Activated CD8-positive, alpha-beta memory T cell treated with anti-CD3 and anti-CD28 coated beads, Interleukin-2, amount 50 U/mL, for 24 hours (primary cell): ENCODE results near the gene SSR4.

Source experiments
- DNase-seq: peaks from one replicate; pipeline ENCODE4 v3.0.0-alpha.2; 2020; ENCODE audit errors: extremely low read depth

Gene SSR4

GRCh38 chrX:153829799-153830639 lies 35.6 kb downstream of the SSR4 start, which contains the start of gene PDZD4:
TSS of gene PDZD4 (minus strand) at chrX:153830544. CDS start at chrX:153830298, 246 bp downstream.
- no peak for DNase-seq

DNA sequence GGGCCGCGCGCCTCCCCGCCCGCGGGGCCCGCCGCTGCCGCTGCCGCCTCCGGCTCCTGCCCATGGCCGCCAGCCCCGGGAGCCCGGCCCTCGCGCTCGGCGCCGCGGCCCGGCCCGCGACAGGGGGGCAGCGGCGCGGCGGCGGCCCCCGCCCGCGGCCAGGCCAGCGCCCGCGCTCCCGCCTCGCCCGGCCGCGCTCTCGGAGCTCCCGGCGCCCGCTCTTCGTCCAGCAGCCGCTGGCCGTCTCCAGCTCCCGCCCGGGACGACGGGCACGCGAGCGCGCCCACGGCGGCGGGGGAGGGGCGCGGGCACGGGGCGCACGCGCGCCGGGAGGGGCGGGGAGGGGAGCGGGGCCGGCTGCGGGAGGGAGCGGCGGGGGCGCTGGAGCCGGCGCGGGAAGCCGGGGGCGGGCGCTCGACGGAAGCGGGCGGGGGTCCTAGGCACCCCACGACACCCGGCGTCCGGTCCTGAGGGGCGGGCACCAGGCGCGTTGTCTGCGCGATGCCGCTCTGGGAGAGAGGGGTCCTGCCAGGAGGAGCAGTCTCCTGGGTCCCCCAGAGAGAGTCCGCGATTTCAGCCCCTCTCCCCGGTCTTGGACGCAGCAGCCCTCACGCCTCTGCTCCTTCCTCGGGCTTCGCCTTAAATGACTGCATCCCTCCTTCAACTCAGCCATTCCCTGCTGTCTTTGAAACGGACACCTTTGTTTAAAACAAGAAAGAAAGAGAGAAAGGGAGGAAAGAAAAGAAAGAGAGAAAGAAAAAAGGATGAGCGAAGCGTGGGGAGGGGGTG lies 36.4 kb downstream of the SSR4 start:
- no peak for DNase-seq

DNA sequence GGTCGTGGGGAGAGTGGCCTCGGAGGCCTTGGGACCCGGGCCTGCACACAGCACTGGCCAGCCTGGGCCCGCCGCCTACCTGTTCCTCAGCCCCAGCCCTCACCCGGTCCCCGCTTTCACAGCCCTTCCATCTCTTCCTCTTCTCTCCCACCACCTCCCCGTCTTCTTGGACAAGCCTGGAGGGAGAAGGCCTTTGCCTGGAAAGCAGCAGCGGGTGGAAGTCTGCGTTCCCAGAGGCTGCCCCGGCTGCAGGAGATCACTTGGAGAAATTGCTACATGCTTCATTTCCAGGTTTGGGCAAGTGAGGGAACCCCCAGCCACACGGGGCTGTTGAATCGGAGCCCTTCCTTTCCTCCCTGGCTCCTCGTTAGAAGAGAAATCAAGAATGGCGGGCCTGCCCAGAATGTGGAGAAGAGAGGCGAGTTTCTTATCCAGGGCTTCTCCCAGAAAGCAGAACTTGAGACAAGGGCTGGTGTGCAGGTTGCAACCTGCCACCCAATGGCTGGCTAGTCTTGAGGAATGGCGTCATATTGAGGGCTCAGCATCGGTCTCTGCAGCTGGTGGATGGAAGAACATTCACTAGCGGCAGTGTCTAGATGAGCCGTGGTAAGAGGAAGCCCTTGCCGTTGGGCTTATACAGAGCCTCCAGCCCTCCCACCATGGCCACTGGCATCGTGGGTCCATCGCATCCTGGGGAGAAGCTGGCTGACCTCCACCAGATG lies 37.1 kb downstream of the SSR4 start:
- DNase-seq: no peak

DNA sequence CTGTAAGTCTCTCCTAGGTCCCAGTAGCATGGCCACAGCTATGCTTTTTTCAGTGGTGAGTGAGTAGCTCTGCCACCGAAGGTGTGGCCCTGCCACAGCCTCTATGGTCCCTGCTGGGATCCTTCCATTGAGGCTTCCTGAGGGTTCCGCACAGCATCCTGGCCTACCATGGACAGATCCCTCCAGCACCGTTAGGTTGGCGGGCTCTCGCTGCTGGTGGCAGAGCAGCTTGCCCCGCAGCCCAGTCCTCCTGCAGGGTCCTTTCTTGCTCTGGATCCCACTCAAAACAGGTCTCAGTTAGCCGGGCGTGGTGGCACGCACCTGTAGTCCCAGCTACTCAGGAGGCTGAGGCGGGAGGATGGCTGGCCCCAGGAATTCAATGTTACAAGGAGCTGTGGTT lies 38.3 kb downstream of the SSR4 start:
- DNase-seq: no peak

GRCh38 chrX:153836921-153837320 lies 42.5 kb downstream of the SSR4 start:
- DNase-seq: no peak

- DNase-seq: no peak
Measured at GRCh38 chrX:153844509-153845082, 50.1 kb downstream of the SSR4 start.

DNA sequence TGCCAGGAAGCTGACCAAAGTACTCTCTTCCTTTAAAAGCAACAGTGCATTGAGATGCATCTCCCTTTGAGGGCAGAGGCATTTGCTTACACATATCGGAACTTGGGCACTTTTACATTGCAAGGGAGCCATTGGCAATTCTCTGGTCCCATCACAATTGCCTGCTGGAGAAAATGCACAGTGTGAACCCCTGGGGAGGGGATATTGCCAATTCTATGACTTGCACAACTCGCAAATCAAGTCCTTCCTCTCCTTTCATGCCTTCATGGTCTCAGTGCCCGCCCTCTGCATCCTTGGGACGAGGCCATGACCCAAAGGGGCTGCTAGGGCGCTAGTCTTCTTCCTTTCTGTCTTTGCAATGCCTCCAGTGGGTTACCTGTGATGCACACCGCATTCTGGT lies 50.7 kb downstream of the SSR4 start:
- no peak for DNase-seq

GRCh38 chrX:153845842-153846241 lies 51.4 kb downstream of the SSR4 start:
- DNase-seq: no peak
